Stimulated activated CD8-positive, alpha-beta memory T cell treated with anti-CD3 and anti-CD28 coated beads, Interleukin-2, amount 100 ng/mL, for 48 hours (primary cell): ENCODE results near the gene FMN2.
"Not testable (repeated sequence)": the region's sequence is repeated elsewhere in the genome, so short reads cannot be mapped to it uniquely, and the experiment has no call there.

ENCODE experiments used
- DNase-seq, 2 donors: peaks; one replicate each; pipeline ENCODE4 v3.0.0-alpha.2; 2020; ENCODE audit warnings: low read depth in 2 of 2

FMN2 gene

DNA sequence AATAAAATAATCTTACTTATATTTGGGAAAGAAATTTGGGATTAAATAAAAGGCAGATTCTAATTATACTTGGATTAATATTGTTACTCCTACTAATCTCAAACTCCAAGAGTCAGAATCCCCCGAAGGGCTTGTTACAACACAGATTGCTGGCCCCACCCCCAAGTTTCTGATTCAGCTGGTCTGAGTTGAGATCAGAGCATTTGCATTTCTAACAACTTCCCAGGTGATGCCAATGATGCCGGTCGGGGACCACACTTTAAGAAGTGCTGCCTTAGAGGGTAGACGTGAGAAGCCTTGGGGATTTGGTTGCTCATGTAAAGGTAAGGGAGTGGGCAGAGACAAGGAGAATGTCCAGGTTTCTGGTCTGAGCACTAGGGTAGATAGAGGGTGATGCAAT lies 47.2 kb downstream of the FMN2 start:
- DNase-seq, result no peak

DNA sequence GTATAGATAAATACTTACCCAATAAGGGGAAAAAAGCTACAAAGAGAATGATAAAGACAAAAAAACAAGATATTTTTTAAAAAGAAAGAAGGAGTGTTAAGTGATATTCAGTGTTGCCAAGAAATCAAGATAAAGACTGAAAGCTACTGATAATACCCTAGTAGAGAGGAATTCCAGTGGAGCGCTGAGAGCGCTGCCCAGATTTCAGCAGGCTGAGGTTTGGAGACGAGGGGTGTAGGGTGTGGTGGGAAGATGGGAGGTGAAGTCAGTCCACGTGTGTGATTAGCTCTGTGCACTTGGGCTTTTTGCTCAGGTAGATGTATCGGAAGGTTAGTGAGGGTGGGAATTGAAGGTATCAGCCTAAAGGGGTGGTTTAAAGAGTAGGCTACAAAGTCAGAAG lies 47.8 kb downstream of the FMN2 start:
- no peak for DNase-seq

DNA sequence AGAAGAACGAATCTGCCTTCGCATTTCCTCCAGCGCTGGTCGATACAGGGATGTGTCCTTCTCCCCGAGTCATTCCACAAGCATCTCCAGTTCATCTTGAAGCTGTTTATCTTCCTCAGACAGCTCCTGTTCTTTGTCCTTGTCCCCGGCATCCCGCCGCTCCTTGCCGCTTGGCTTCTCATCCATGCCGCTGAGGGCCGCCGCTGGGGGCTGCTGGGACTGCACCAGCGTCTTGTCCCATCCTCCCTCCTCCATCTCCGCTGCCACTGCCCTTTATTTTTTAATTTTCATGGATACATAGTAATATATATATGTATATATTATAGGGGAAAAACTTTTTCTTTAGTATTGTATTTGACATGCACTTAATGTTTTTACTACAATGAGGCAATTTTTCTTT lies 53.4 kb downstream of the FMN2 start:
- no peak for DNase-seq

- DNase-seq, result no peak
Measured at GRCh38 chr1:240148333-240148732, 56.6 kb downstream of the FMN2 start.

DNA sequence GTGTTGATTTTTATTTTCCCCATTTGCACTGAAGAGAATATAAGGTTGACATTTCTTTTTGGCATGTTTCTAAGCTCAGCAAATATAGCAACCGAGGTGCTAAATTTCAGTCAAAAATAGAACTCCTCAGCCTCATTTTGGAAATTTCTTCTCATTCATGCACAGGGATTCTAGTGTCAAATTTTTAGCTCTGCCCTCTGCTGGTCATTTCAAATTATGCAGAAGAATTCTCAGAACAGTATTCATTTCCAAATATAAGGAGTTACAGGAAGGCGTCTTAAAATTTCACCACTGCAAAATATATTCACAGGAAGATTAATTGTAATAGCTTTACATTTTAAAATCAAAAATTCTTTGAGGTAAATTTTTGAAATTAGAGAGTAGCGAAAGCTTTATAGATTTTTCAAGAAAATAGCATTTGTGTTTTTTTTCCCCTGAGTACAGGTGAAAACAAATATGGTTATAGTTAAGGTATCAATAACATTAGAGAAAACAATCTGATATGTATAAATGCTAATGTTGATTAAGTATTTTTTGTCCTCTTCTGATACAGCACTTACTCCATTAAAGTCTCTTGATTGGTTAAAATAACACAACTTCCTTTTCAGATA lies 57.9 kb downstream of the FMN2 start:
- DNase-seq, result no peak

DNA sequence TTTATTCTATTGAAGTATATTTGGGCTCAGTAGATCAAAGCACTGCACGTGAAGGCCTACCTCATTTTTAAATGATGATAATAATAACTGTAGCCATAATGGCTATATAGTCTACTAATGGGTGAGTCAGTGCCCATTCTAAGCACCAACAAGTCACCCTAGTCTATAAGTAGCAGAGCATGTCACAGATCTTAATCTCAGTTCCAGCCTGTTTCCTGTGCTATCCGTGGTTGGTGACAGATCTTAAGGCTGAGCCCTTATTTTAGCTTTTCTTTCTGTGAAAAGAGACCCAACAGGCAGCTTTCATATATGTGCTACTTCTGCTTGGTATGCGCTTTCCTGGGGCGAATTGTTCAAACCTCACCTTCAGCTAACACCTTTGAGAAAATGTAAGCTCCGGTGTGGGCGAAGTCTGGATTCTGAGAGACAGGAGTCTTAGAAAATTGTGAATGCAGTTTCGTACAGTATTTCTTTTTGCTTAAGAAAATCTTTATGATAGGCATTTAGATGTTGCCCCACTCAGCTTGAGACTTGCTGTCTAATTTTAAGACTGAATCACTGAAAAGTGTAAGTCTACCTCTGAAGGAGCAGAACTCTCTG lies 59.6 kb downstream of the FMN2 start:
- no peak for DNase-seq

DNA sequence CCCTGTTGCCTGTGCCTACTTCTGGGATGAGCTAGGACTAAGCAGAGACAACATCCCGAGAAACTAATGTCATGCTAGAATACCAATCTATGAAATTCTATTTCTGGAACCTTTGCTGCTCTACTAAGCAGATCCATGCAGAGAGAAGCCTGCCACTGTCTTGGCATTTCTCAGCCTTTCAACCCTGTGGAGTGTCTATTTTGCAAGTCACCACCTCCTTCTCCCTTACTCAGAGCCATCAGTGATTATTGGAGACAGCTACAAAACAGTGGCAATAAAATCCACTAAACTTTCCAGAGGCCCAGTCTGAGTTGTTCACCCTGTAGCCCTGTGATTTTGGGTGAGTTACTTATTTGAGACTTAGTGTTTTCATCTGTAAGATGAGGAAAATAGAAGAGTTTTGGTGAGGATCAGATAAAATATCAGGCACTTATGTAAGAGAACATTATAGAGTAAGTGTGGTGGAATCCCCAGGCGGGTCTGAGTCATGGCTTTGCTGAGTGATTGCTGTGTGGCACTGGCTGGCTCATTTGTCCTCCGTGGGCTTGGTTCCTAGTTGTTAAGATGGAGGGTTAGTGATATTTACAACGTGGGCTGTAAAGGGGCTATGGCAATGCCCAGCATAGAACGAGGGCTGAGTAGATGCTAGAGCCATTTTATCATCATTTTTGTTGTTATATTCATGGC lies 61.1 kb downstream of the FMN2 start:
- no peak for DNase-seq

- DNase-seq, result no peak
Measured at GRCh38 chr1:240155605-240156004, 63.9 kb downstream of the FMN2 start.

- DNase-seq, result no peak
Measured at GRCh38 chr1:240164742-240165141, 73.1 kb downstream of the FMN2 start.

DNA sequence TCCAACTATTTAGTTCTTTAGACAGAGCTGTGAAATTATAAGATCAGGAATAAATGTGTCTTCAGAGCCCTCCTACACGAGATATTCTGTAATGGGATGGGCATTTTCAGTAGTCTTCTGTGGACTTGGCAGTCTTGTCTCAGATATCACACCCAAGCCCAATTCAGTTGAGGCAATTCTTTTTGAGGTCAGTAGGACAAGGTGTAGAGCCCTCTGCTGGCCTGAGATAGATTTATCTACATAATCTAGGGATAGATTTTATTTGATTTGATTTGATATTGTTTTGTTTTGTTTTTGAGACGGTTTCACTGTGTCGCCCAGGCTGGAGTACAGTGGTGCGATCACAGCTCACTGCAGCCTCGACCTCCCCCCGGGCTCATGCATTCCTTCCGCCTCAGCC lies 77.5 kb downstream of the FMN2 start:
- DNase-seq, result no peak

DNA sequence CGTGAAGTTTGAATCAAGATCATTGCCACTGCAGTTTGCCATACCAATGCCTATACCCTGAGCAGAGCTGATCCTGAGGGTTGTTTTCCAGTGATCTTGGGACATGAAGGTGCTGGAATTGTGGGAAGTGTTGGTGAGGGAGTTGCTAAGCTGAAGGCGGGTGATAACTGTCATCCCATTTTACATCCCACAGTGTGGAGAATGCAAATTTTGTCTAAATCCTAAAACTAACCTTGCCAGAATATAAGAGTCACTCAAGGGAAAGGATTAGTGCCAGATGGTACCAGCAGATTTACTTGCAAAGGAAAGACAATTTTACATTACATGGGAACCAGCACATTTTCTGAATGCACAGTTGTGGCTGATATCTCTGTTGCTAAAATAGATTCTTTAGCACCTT lies 78.6 kb downstream of the FMN2 start:
- DNase-seq, result no peak

DNA sequence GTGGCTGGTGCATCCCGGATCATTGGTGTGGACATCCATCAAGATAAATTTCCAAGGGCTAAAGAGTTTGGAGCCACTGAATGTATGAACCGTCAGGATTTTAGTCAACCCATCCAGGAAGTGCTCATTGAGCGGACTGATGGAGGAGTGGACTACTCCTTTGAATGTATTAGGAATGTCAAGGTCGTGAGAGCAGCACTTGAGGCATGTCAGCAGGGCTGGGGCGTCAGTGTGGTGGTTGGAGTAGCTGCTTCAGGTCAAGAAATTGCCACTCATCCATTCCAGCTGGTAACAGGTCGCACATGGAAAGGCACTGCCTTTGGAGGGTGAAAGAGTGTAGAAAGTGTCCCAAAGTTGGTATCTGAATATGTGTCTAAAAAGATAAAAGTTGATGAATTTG lies 79.1 kb downstream of the FMN2 start:
- DNase-seq, result no peak

GRCh38 chr1:240171907-240172306 lies 80.2 kb downstream of the FMN2 start:
- no peak for DNase-seq

DNA sequence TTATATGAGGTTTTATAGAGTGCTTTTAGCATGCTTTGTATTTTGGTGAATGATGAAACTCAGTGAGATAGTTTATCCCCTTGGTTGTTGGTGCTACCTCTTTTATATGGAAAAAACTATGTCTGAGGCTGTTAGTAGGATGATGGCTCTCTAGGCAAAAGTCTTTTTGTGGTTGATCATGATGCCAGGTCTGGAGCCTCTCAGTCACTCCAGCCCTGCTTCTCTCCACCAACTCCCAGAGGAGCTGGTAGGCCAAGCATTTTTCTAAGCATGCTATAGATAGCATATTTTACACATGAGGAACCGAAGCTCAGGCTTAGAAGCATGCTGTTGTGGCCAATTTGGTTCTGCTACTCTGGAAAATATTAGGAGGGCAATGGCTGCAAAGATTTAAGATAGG lies 82.2 kb downstream of the FMN2 start:
- DNase-seq, result no peak

DNA sequence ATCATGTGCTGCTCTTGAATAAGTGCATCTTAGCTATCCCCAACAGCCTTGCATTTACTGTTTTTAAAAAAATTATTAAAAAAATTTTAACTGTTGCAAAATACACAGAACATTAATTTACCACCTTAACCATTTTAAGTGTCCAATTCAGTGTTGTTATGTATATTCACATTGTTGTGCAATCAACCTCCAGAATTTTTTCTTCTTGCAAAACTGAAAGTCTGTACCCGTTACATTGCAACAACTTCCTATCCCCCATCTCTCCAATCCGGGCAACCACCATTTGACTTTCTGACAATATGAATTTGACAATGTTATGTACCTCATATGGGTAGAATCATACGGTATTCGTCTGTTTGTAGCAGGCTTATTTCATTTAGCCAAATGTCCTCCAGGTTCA lies 83.1 kb downstream of the FMN2 start:
- DNase-seq, result no peak

DNA sequence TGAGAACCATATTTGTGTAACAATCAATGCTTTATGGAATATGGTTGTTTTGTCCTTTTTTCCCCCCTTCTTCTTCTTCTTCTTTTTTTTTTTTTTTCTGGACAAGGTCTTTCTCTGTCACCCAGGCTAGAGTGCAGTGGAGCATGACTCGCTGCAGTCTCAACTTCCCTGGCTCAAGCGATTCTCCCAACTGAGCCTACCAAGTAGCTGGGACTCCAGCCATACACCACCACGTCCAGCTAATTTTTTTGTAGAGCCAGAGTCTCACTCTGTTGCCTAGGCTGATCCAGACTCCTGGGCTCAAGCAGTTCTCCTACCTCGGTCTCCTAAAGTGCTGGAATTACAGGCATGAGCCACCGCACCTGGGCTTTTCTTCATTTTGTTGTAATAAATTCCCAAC lies 86.7 kb downstream of the FMN2 start:
- DNase-seq, result no peak

- not testable (repeated sequence) for DNase-seq
Measured at GRCh38 chr1:240184682-240185081, 93.0 kb downstream of the FMN2 start.

DNA sequence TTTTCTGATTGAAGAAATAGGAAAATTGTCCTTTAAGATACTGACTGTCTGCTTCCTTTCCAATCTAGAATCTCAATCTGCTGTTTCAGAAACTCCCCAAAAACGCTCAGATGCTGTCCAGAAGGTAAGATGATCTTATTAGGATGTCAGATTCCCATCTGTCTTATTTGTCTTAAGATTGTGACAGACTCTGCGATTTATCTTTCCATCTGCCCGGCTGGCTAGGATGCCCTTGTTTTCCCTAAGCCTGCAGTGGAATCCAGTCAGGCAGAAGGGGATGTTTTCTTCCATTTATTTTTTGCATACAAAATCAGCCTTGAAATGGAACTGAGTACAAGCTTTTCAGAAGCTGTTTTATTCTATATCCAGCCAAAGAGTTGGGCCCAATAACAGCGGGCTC lies 96.5 kb downstream of the FMN2 start:
- no peak for DNase-seq

GRCh38 chr1:240189386-240189989 lies 97.8 kb downstream of the FMN2 start:
- no peak for DNase-seq

DNA sequence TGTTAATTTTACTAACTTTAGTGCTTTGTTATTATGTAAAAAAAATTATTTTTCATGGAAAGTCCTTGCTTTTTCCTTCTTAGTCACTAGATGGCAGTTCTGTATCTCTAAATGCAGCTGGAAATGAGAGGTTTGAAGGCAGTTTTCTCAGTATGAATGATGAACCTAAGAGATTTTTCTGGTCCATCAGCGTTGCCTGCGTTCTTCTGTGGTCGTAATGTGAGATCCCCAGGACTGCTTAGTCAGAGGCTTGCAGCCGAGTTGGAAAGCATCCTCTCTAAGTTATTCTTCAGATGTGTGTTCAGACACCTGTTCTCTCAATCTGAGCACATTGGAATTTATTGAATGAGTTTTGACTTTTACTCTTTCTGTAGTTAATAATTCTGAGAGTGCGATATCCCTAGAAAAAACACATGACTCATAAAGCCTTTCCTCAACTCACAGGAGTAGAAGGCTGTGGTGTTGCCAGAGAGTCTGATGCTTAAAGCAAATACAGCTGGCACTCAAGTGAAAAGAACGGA lies 99.3 kb downstream of the FMN2 start:
- no peak for DNase-seq

DNA sequence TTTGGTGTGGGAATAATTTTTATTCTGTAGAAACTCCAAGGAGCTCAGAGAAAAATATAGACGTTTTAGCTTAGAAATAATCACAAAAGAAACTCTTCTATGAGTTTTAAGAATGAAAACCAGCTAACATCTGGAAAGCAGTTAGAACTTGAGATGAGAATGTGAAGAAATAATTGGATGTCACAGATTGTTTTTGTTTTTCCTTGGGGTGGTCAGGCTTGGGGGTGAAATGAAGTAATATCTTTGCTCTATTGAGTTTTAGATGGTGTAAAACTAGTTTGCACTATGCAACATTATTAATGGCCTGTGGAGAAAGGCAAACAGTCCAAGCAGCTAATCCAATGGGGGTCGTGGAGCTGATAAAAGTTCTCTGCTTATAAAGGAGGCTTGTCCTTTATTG lies 101.2 kb downstream of the FMN2 start:
- no peak for DNase-seq

- DNase-seq, result no peak
Measured at GRCh38 chr1:240193679-240194078, 102.0 kb downstream of the FMN2 start.

GRCh38 chr1:240194120-240194519 lies 102.4 kb downstream of the FMN2 start:
- no peak for DNase-seq
